Upper lobe of right lung (tissue), 1 donor: ENCODE results near the gene BMAL1. TPM values are rescaled to one million over a fixed set of nuclear protein-coding genes. Genes with fewer than 3 reads are reported as not detected.

Experiments
- ATAC-seq: fragments of 200-7000 bp; cut with Tn5 transposase; one replicate; pipeline ENCODE4 v1.9.1; 2020; ENCODE audit warnings: mild to moderate bottlenecking, moderate library complexity
- DNase-seq: peaks from one replicate; pipeline ENCODE4 v3.0.0-alpha.2; 2020
- H3K27ac ChIP-seq: fragments of 200-600 bp; one replicate; pipeline ENCODE4 v1.8.0; 2022
- H3K27me3 ChIP-seq: fragments of 200-600 bp; one replicate; pipeline ENCODE4 v1.8.0; 2022; ENCODE audit warnings: mild to moderate bottlenecking
- H3K36me3 ChIP-seq: fragments of 200-600 bp; one replicate; pipeline ENCODE4 v1.8.0; 2022
- H3K4me1 ChIP-seq: fragments of 200-600 bp; one replicate; pipeline ENCODE4 v1.8.0; 2022
- H3K4me3 ChIP-seq: fragments of 200-600 bp; one replicate; pipeline ENCODE4 v1.8.0; 2022; ENCODE audit warnings: mild to moderate bottlenecking
- H3K9me3 ChIP-seq: fragments of 200-600 bp; one replicate; pipeline ENCODE4 v1.8.0; 2022
- CTCF ChIP-seq: fragments of 200-600 bp; IDR thresholded peaks from one replicate; pipeline ENCODE4 v1.8.0; 2022; ENCODE audit warnings: antibody characterized with exemption
- intact Hi-C: fragments of 100-400 bp; cut with DNase I; formaldehyde crosslinking; loops from one replicate; pipeline ENCODE4 v1.11.0; 2022
- long read RNA-seq: library from polyadenylated mRNA; unstranded; transcript quantifications from one replicate; pipeline ENCODE4 v2.0.0, GENCODE V29; 2021
- total RNA-seq: library from RNA; stranded (reverse); fragmentation: NEBNext Ultra II Directional; extraction: Animal tissue kit (Norgen Biotek cat#: 25700); gene quantifications from one replicate; pipeline ENCODE4 v1.2.1, GENCODE V29; 2021
- donor health status: DM: no; HTN: yes; CAD: no; lungs with severe emphysema.

Gene BMAL1
- 18.8 TPM for total RNA-seq
- long read RNA-seq, partial matches to known transcripts: 3 of 32 reads
- long read RNA-seq, other reads (novel, unspliced or antisense): 26 of 32 reads

- Histone ChIP-seq H3K4me1 (peaks cover 21% of the 10 kb centered on the region), H3K27ac (peak within 1 kb of the TSS; percentile 77), H3K27me3 (no peaks in the 10 kb centered on the region), H3K4me3 (peak within 1 kb of the TSS; percentile 100), H3K9me3 (no peaks in the 10 kb centered on the region), H3K36me3 (no peaks in the 10 kb centered on the region)
- ATAC-seq (peak; percentile 31), DNase-seq (peak; percentile 87)
- intact Hi-C loops: no loop called here
- TF ChIP-seq CTCF: no peak
These were observed at the start of gene BMAL1 for GRCh38 chr11:13277768-13278608. TSS of gene BMAL1 (plus strand) at chr11:13277790. CDS start at chr11:13354309, 76,519 bp downstream.

GRCh38 chr11:13228572-13228971 is 49.0 kb upstream of the BMAL1 start:
- no peak overlapping the region for H3K4me3 ChIP-seq
- ATAC-seq: no peak

GRCh38 chr11:13229136-13229535 is 48.5 kb upstream of the BMAL1 start:
- Histone ChIP-seq H3K4me3 (no peak overlapping the region), H3K4me1 (no peaks in the 10 kb centered on the region), H3K9me3 (no peaks in the 10 kb centered on the region), H3K27me3 (no peaks in the 10 kb centered on the region), H3K27ac (no peak overlapping the region), H3K36me3 (no peaks in the 10 kb centered on the region)
- intact Hi-C loops: no loop called here
- TF ChIP-seq CTCF: no peak
- DNase-seq (no peak), ATAC-seq (peak; percentile 57)

More at GRCh38 chr11:13228572-13228971, 49.0 kb upstream of the BMAL1 start:
- H3K36me3 ChIP-seq: no peaks in the 10 kb centered on the region
- DNase-seq: no peak
- TF ChIP-seq CTCF: no peak
- no peaks in the 10 kb centered on the region for H3K9me3 ChIP-seq
- H3K27me3 ChIP-seq: no peaks in the 10 kb centered on the region
- H3K27ac ChIP-seq: no peak overlapping the region
- intact Hi-C loops: no loop called here
- no peaks in the 10 kb centered on the region for H3K4me1 ChIP-seq

GRCh38 chr11:13229711-13230318 is 47.8 kb upstream of the BMAL1 start:
- intact Hi-C loops: no loop called here
- Histone ChIP-seq H3K27ac (no peak overlapping the region), H3K9me3 (no peaks in the 10 kb centered on the region), H3K4me1 (no peaks in the 10 kb centered on the region), H3K4me3 (no peak overlapping the region), H3K27me3 (no peaks in the 10 kb centered on the region), H3K36me3 (no peaks in the 10 kb centered on the region)
- DNase-seq (no peak), ATAC-seq (peak; percentile 36)
- no peak for TF ChIP-seq CTCF

- intact Hi-C loops: no loop called here
- no peak for TF ChIP-seq CTCF
- H3K27ac ChIP-seq: no peak overlapping the region
- no peak overlapping the region for H3K4me3 ChIP-seq
- H3K36me3 ChIP-seq: no peaks in the 10 kb centered on the region
- no peaks in the 10 kb centered on the region for H3K27me3 ChIP-seq
- no peaks in the 10 kb centered on the region for H3K9me3 ChIP-seq
- no peak for ATAC-seq
- DNase-seq: no peak
- H3K4me1 ChIP-seq: no peaks in the 10 kb centered on the region
These were observed 44.3 kb upstream of the BMAL1 start for GRCh38 chr11:13233173-13233745.
